ENCODE data around the gene WDR62.

DNA sequence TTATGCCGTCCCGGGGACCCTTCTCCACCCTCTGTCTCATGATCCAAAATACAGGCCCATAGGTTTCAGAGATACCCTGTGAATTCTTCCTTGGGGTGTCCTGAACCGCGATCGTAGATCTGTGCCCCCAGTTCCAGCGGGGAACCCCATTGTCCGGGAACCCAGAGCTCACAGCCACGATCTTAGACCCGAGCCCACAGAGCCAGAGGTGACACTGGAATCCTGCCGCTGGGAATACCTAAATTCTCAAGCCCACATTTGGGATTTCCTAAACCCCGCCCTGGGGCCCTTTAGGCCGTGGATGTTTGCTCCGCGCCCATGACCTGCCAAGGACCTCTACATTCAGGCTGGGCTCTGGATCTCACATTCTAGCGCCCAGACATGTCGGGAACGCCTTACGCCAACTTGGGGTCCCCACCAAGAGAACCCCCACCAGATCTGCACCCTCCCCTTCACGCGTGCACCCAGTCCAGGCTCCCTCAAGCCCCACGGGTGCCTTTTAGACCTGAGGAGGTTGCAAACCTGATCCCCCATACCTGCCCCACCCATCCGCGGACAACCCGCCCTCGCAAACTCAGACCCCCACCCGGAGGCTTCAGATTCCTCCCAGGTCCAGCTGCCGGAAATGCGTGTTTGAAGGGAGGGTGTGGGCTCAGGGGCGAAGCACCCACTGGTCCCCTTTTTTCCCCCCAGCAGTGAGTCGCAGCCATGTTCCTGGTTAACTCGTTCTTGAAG lies 85.8 kb downstream of the WDR62 start:
- TF ChIP-seq CTCF (IDR thresholded peaks at IDR 0.05) (no peak), POLR2A (IDR thresholded peaks at IDR 0.05) (no peak)
